Smooth muscle cell (in vitro differentiated cells): ENCODE measurements around the gene APOE. TPM values are rescaled to one million over a fixed set of nuclear protein-coding genes. Genes with fewer than 3 reads are reported as not detected.
"Not testable (repeated sequence)": the region's sequence is repeated elsewhere in the genome, so short reads cannot be mapped to it uniquely, and the experiment has no call there.

Experiments used
- DNase-seq: peaks from one replicate; lab custom pipeline; 2025; ENCODE audit not compliant: unreplicated experiment; lab: John Stamatoyannopoulos, UW
- H2AFZ ChIP-seq: fragments of 200-600 bp; sonication (generic); 2 replicates; pipeline ENCODE4 v1.6.0; 2016; ENCODE audit warnings: antibody characterized with exemption, low read depth, mild to moderate bottlenecking
- H3F3A ChIP-seq: fragments of 200-600 bp; sonication (generic); 2 replicates; pipeline ENCODE4 v1.6.0; 2017; ENCODE audit warnings: antibody characterized with exemption, low read depth
- H3K27ac ChIP-seq: fragments of 200-600 bp; sonication (generic); 2 replicates; pipeline ENCODE4 v1.5.1; 2016; ENCODE audit warnings: low read depth, mild to moderate bottlenecking
- H3K27me3 ChIP-seq: fragments of 200-600 bp; sonication (generic); 2 replicates; pipeline ENCODE4 v1.6.1; 2016; ENCODE audit warnings: low read depth, mild to moderate bottlenecking
- H3K36me3 ChIP-seq: fragments of 200-600 bp; sonication (generic); 2 replicates; pipeline ENCODE4 v1.5.1; 2016; ENCODE audit warnings: low read depth
- H3K4me1 ChIP-seq: fragments of 200-600 bp; sonication (generic); 2 replicates; pipeline ENCODE4 v1.5.1; 2016; ENCODE audit warnings: low read depth
- H3K4me2 ChIP-seq: fragments of 200-600 bp; sonication (generic); 2 replicates; pipeline ENCODE4 v1.6.0; 2016; ENCODE audit warnings: mild to moderate bottlenecking
- H3K4me3 ChIP-seq: fragments of 200-600 bp; sonication (generic); 2 replicates; pipeline ENCODE4 v1.5.1; 2016; ENCODE audit warnings: mild to moderate bottlenecking
- H3K79me2 ChIP-seq: fragments of 200-600 bp; sonication (generic); 2 replicates; pipeline ENCODE4 v1.6.0; 2016; ENCODE audit warnings: low read depth, mild to moderate bottlenecking
- H3K9ac ChIP-seq: fragments of 200-600 bp; sonication (generic); 2 replicates; pipeline ENCODE4 v1.6.0; 2016; ENCODE audit warnings: low read depth
- H3K9me3 ChIP-seq: fragments of 200-600 bp; sonication (generic); replicated peaks from 2 replicates; pipeline ENCODE4 v1.5.1; 2016; ENCODE audit warnings: low read depth
- H4K20me1 ChIP-seq: fragments of 200-600 bp; sonication (generic); 2 replicates; pipeline ENCODE4 v1.6.0; 2016; ENCODE audit warnings: low read depth
- CTCF ChIP-seq: fragments of 200-600 bp; sonication (generic); IDR thresholded peaks from 2 replicates; pipeline ENCODE4 v1.5.1; 2017; ENCODE audit warnings: borderline replicate concordance, mild to moderate bottlenecking, antibody characterized with exemption; ENCODE audit not compliant: insufficient read depth, poor library complexity, severe bottlenecking
- WGBS: methylation state at CpG from one replicate; pipeline ENCODE4 v1.1.7; 2016; ENCODE audit warnings: low lambda C conversion rate; 5-methylcytosine and 5-hydroxymethylcytosine counted together
- polyA plus RNA-seq: library from polyadenylated mRNA; unstranded; fragments of >200 nt; fragmentation: Nextera tagmentation; extraction: Ambion mirVana; gene quantifications from 2 replicates; pipeline ENCODE4 v1.2.1, GENCODE V29; 2016
- total RNA-seq: library from RNA; depleted of rRNA; stranded (reverse); fragments of >200 nt; gene quantifications from 2 replicates; pipeline ENCODE4 v1.2.3, GENCODE V29; 2014

APOE gene
- total and polyA plus RNA-seq, 2 experiments from 2014 or later = 228 to 329 TPM

DNA sequence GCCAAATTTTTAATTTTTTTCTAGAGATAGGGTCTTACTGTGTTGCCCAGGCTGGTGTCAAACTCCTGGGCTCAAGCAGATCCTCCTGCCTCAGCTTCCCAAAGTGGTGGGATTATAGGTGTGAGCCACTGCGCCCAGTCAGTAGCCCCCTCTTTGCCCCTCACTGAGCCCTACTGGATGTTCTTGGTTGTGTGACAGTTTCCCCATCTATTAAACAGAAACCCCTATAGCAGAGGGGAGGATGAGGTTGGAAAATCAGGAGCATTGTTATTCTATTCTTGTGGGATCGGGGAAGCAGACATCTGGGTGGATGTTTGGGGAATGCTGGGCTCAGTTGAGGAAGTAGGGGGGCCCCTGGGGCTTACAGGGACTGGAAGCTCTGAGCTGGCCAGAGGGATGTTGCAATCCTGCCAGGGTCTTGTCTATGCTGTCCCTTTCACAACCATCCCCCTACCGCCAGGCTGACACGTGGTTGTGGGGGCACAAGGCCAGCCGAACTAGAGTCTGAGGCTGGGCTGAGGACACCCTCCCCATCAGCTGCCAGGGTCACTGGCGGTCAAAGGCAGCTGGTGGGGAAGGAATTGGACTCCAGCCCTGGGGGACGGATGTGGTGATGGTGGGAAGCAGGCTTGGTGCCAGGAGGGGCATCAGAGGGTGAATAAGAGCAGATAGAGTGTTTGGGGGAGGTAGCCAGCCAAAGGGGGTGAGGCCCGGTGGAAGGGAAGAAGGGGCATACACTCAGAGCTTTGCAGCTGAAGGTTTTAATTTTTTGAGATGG is 19.7 kb downstream of the APOE start:
- H3K79me2 ChIP-seq = no peaks in the 10 kb centered on the region
- H3F3A ChIP-seq = peaks cover 3% of the 10 kb centered on the region
- peak overlapping the region; percentile 63 for H3K4me2 ChIP-seq
- no peaks in the 10 kb centered on the region for H3K9me3 ChIP-seq
- peak overlapping the region; percentile 44 for H3K27ac ChIP-seq
- peak; percentile 35 for DNase-seq
- H4K20me1 ChIP-seq = no peaks in the 10 kb centered on the region
- WGBS = 52% methylated on average over 8 of the region's 8 CpGs
- H3K4me1 ChIP-seq = no peaks in the 10 kb centered on the region
- no peak for TF ChIP-seq CTCF
- H3K9ac ChIP-seq = no peak overlapping the region
- H3K4me3 ChIP-seq = no peak overlapping the region
- H2AFZ ChIP-seq = no peak overlapping the region
- H3K27me3 ChIP-seq = no peaks in the 10 kb centered on the region
- no peaks in the 10 kb centered on the region for H3K36me3 ChIP-seq

DNA sequence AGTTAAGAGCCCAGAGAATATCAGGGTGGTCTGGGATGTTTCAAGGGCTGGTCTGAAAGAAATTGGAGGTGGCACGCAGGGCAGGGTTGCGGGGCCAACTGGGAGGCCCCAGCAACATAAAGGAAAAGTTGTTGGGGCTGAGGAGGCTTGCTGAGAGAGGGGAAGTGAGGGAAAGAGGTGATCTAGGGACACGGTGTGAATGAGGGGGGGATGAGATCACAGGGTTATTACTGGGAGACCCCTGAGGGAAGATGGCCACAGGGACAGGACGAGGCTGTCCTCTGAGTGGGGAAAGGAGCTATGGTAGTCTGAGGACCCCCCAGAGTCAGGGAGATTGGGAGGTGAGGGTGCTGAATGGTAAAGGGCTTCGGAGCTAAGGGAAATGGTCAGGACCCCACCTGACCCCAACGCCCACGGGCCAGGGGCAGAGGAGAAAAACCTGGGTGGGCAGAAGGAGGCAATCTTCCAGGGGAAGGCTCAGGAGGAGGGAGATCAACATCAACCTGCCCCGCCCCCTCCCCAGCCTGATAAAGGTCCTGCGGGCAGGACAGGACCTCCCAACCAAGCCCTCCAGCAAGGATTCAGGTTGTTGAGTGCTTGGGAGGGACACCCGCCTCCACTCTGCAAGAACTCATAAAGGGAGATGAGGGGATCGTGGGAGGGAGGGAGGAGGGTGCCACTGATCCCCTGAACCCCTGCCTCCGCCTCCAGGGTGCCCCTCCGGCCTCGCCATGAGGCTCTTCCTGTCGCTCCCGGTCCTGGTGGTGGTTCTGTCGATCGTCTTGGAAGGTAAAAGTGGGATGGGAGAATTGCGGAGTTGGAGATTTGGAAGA is 20.9 kb downstream of the APOE start:
- 65% methylated on average over 17 of the region's 19 CpGs for WGBS
- H3K9me3 ChIP-seq, H3K27ac ChIP-seq, DNase-seq, H4K20me1 ChIP-seq, H3K4me1 ChIP-seq, H3K79me2 ChIP-seq, H3K27me3 ChIP-seq, H3K9ac ChIP-seq, H3F3A ChIP-seq, H3K36me3 ChIP-seq, H2AFZ ChIP-seq: not testable (repeated sequence)
- H3K4me3 ChIP-seq = peak overlapping the region; percentile 10
- H3K4me2 ChIP-seq = peak overlapping the region; percentile 72

DNA sequence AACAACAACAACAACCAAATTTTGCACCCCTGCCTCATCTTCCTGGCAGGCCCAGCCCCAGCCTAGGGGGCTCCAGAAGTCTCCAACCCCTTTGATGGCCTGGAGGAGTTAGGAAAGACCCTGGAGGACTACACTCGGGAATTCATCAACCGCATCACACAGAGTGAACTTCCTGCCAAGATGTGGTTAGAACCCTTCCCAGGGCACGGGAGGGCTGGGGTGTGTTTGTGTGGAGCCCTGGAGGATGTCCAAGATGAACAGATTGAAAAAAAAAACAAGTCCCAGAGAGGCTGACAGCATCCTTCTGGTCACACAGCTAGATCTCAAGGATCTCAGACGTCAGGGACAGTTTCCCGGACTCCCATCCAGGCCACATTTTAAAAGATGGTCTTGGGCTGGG is 22.1 kb downstream of the APOE start:
- Histone ChIP-seq H3K9ac (no peak overlapping the region), H3K79me2 (no peaks in the 10 kb centered on the region), H3F3A (peaks cover 3% of the 10 kb centered on the region), H4K20me1 (no peaks in the 10 kb centered on the region), H2AFZ (no peak overlapping the region), H3K27me3 (no peaks in the 10 kb centered on the region), H3K4me1 (no peaks in the 10 kb centered on the region), H3K4me2 (no peak overlapping the region), H3K36me3 (no peaks in the 10 kb centered on the region), H3K9me3 (no peaks in the 10 kb centered on the region), H3K4me3 (no peak overlapping the region), H3K27ac (no peak overlapping the region)
- TF ChIP-seq CTCF = no peak
- DNase-seq = no peak
- 81% methylated on average over 5 of the region's 5 CpGs for WGBS

DNA sequence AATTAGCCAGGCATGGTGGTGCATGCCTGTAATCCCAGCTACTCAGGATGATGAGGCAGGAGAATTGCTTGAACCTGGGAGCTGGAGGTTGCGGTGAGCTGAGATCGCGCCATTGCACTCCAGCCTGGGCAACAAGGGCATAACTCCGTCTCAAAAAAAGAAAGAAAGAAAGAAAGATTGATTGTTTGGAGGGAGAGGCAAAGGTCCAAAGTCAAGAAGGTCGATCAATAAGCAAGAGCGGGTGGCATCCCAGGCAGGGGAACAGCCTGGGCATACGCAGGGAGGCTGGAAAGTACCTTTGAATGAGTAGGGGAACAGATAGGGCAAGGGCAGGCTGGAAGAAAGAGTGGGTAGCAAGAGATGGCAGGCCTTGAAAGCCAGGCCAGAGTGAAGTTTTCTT is 24.5 kb downstream of the APOE start:
- Histone ChIP-seq H2AFZ (no peak overlapping the region), H3K27me3 (no peaks in the 10 kb centered on the region), H3K9me3 (no peaks in the 10 kb centered on the region), H3K4me2 (no peak overlapping the region), H3F3A (peaks cover 1% of the 10 kb centered on the region), H4K20me1 (no peaks in the 10 kb centered on the region), H3K79me2 (no peaks in the 10 kb centered on the region), H3K9ac (no peak overlapping the region), H3K27ac (no peak overlapping the region), H3K36me3 (no peaks in the 10 kb centered on the region), H3K4me3 (no peak overlapping the region), H3K4me1 (no peaks in the 10 kb centered on the region)
- no peak for TF ChIP-seq CTCF
- 95% methylated on average over 7 of the region's 7 CpGs for WGBS
- no peak for DNase-seq
